IMR-90 (cell line): ENCODE results near the gene CAPRIN1. TPM values are rescaled to one million over a fixed set of nuclear protein-coding genes. Genes with fewer than 3 reads are reported as not detected.

ENCODE experiments used
- ATAC-seq: fragments of 200-7000 bp; cut with Tn5 transposase; 2 replicates; pipeline ENCODE4 v1.9.1; 2020; ENCODE audit warnings: low read depth, mild to moderate bottlenecking, moderate library complexity
- BruUV-seq: library from RNA; stranded (reverse); fragments of 400-500 nt; replicated peaks from 2 replicates; lab custom pipeline; 2021; lab: Mats Ljungman, UMichigan
- CTCF ChIA-PET: fragments of 300-600 bp; formaldehyde crosslinking; extraction: SDS; loops from one replicate; lab custom pipeline; 2021; ENCODE audit warnings: antibody characterized with exemption; lab: Yijun Ruan, JAX
- POLR2A ChIA-PET: fragments of 300-600 bp; sonication (Branson Sonifier 250); formaldehyde crosslinking; loops from one replicate; lab custom pipeline; 2022; ENCODE audit warnings: antibody characterized with exemption; ENCODE audit not compliant: unreplicated experiment; lab: Charles Lee
- DNase-seq: peaks from one replicate; pipeline ENCODE4 v3.0.0; 2013
- H2AFZ ChIP-seq: replicated peaks from 2 replicates; pipeline ENCODE3; 2013; ENCODE audit warnings: low read length, mild to moderate bottlenecking; ENCODE audit not compliant: poor library complexity
- H2AK5ac ChIP-seq: 2 replicates; pipeline ENCODE4 v1.6.1; 2013; ENCODE audit warnings: low read depth, low read length, inconsistent platforms
- H2AK9ac ChIP-seq: replicated peaks from 2 replicates; pipeline ENCODE3; 2013; ENCODE audit warnings: mild to moderate bottlenecking, low read depth, low read length, moderate library complexity; ENCODE audit not compliant: poor library complexity
- H2BK120ac ChIP-seq: 2 replicates; pipeline ENCODE4 v1.6.1; 2013; ENCODE audit warnings: low read depth, low read length, inconsistent platforms
- H2BK15ac ChIP-seq: 3 replicates; pipeline ENCODE4 v1.6.1; 2013; ENCODE audit warnings: low read depth, low read length, inconsistent platforms
- H2BK20ac ChIP-seq: 2 replicates; pipeline ENCODE4 v1.6.1; 2013; ENCODE audit warnings: low read depth, mild to moderate bottlenecking, inconsistent platforms, low read length, moderate library complexity
- H2BK5ac ChIP-seq: 2 replicates; pipeline ENCODE4 v1.6.1; 2013; ENCODE audit warnings: mild to moderate bottlenecking, low read depth, low read length, inconsistent platforms; ENCODE audit not compliant: poor library complexity, severe bottlenecking
- H3K14ac ChIP-seq: replicated peaks from 2 replicates; pipeline ENCODE4 v1.6.1; 2013; ENCODE audit warnings: low read depth, low read length, inconsistent platforms
- H3K18ac ChIP-seq: 2 replicates; pipeline ENCODE4 v1.6.1; 2013; ENCODE audit warnings: low read depth, low read length, control low read depth
- H3K23ac ChIP-seq: 2 replicates; pipeline ENCODE4 v1.6.1; 2013; ENCODE audit warnings: low read depth, low read length, inconsistent platforms
- H3K27ac ChIP-seq: 2 replicates; pipeline ENCODE4 v1.5.1; 2013; ENCODE audit warnings: mild to moderate bottlenecking, control low read depth, low read length; ENCODE audit not compliant: insufficient read depth
- H3K27me3 ChIP-seq: 2 replicates; pipeline ENCODE4 v1.6.1; 2013; ENCODE audit warnings: low read length; ENCODE audit not compliant: control insufficient read depth, insufficient read depth
- H3K36me3 ChIP-seq: 2 replicates; pipeline ENCODE4 v1.6.1; 2013; ENCODE audit warnings: low read length, mixed read lengths; ENCODE audit not compliant: control insufficient read depth, insufficient read depth
- H3K4ac ChIP-seq: 2 replicates; pipeline ENCODE4 v1.6.1; 2013; ENCODE audit warnings: low read depth, low read length, inconsistent platforms
- H3K4me1 ChIP-seq: 2 replicates; pipeline ENCODE4 v1.6.1; 2013; ENCODE audit warnings: low read length, mixed read lengths; ENCODE audit not compliant: control insufficient read depth, insufficient read depth
- H3K4me2 ChIP-seq: 2 replicates; pipeline ENCODE4 v1.6.1; 2013; ENCODE audit warnings: low read depth, mild to moderate bottlenecking, control low read depth, low read length, moderate library complexity
- H3K4me3 ChIP-seq: 2 replicates; pipeline ENCODE4 v1.5.1; 2013; ENCODE audit warnings: low read depth, mild to moderate bottlenecking, control low read depth, low read length, moderate library complexity; ENCODE audit not compliant: insufficient read depth
- H3K56ac ChIP-seq: 2 replicates; pipeline ENCODE4 v1.6.1; 2013; ENCODE audit warnings: low read length, inconsistent platforms; ENCODE audit not compliant: insufficient read depth; ENCODE audit errors: extremely low read depth
- H3K79me1 ChIP-seq, 2 experiments: 2 replicates each; pipeline ENCODE4 v1.6.1; 2013; ENCODE audit warnings: low read length in 2 of 2, inconsistent platforms in 1 of 2, low read depth in 1 of 2
- H3K9ac ChIP-seq: 2 replicates; pipeline ENCODE4 v1.6.1; 2013; ENCODE audit warnings: low read depth, low read length, control low read depth
- H3K9me1 ChIP-seq: 2 replicates; pipeline ENCODE4 v1.6.1; 2013; ENCODE audit warnings: low read length, inconsistent platforms; ENCODE audit not compliant: insufficient read depth
- H3K9me3 ChIP-seq: 2 replicates; pipeline ENCODE4 v1.6.1; 2013; ENCODE audit warnings: low read length; ENCODE audit not compliant: control insufficient read depth, insufficient read depth
- H4K20me1 ChIP-seq: 2 replicates; pipeline ENCODE4 v1.6.1; 2013; ENCODE audit warnings: low read length, inconsistent platforms; ENCODE audit not compliant: insufficient read depth
- H4K5ac ChIP-seq: 2 replicates; pipeline ENCODE4 v1.6.1; 2013; ENCODE audit warnings: mild to moderate bottlenecking, low read depth, low read length, control low read depth
- H4K8ac ChIP-seq, 2 experiments: 2 replicates each; pipeline ENCODE4 v1.6.1; 2013; ENCODE audit warnings: low read depth in 2 of 2, low read length in 2 of 2, control low read depth in 1 of 2, inconsistent platforms in 1 of 2
- H4K91ac ChIP-seq: 2 replicates; pipeline ENCODE4 v1.6.1; 2013; ENCODE audit warnings: low read depth, low read length, inconsistent platforms; ENCODE audit not compliant: insufficient read depth
- POLR2A ChIP-seq: IDR thresholded peaks from 2 replicates; pipeline ENCODE4 v1.6.1; 2012; ENCODE audit warnings: mild to moderate bottlenecking, low read depth, low read length
- WGBS, 2 experiments: methylation state at CpG; one replicate each; pipeline versions ENCODE4 v1.1.5 to v1.1.7; 2013; ENCODE audit warnings: missing lambda C conversion rate in 2 of 2; ENCODE audit not compliant: insufficient read length in 1 of 2; ENCODE audit errors: extremely low coverage in 2 of 2; 5-methylcytosine and 5-hydroxymethylcytosine counted together
- dilution Hi-C: fragments of 300-500 bp; cut with HindIII; formaldehyde crosslinking; loops from one replicate; pipeline ENCODE4 v1.14.3; 2018; ENCODE audit warnings: low sequenced_read_pairs; ENCODE audit not compliant: unreplicated experiment
- in situ Hi-C: fragments of 300-500 bp; cut with MboI; formaldehyde crosslinking; loops from 3 replicates; pipeline ENCODE4 v1.14.3; 2019; ENCODE audit warnings: low sequenced_read_pairs, inconsistent platforms, mixed read lengths
- intact Hi-C: fragments of 100-400 bp; cut with micrococcal nuclease; formaldehyde crosslinking; loops from 2 replicates; pipeline ENCODE4 v1.10.0; 2022
- polyA plus RNA-seq, 3 experiments: library from polyadenylated mRNA; depleted of rRNA; stranded (reverse); fragments of >200 nt; gene quantifications; 2 replicates each; pipeline ENCODE4 v1.2.3, GENCODE V29; 2012; ENCODE audit warnings: low replicate concordance in 1 of 3
- total RNA-seq: library from RNA; depleted of rRNA; stranded (reverse); fragments of >200 nt; gene quantifications from 2 replicates; pipeline ENCODE4 v1.2.3, GENCODE V29; 2012

Gene CAPRIN1
- total and polyA plus RNA-seq, 2 of the 4 experiments (the other 2 are of a cell fraction), result 127 to 253 TPM

DNA sequence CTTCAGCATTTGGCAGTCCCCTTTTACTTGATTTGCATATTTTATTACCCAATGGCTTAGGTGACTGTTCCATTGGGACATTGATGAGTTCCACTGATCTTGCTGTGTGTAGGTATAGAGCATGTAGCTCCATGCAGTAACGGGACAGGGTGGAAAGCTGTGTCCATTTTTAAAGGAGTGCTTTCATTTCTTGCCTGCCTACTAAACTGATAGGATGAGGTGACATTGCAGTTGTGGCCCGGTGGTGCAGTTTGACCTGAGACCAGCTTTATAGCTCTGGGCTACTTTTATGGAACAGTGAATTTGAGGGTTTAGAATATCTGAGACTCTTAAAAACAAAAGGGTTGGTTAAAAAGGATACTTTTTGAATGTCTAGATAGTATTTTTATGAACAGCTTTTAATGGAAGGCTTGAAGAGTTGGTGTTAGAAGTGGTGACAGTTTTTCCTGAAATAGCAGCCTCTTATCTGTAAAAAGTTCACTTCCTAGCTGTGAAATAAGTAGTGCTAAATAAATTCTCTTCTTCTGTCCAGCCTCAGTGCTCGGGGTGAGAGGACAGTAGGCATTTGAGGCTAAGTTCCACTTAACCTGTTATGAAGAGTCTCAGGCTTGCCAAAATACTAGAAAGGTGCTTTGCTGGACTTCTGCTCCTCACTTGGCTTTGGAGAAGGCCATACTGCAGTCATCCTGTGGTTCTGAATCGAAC, 80.9 kb downstream of the CAPRIN1 start:
- no peak overlapping the region for H3K4me3 ChIP-seq
- H3K14ac ChIP-seq, result no peak overlapping the region
- no peak overlapping the region for H2AFZ ChIP-seq
- in situ Hi-C loops, result no loop called here
- H2AK5ac ChIP-seq, result no peak overlapping the region
- no peak overlapping the region for H2BK15ac ChIP-seq
- no peak overlapping the region for H3K23ac ChIP-seq
- peaks cover 2% of the 10 kb centered on the region; the same call in 1 of the 2 replicates for H3K4me1 ChIP-seq
- H2AK9ac ChIP-seq, result peak overlapping the region; percentile 28
- no peak for DNase-seq
- H3K79me1 ChIP-seq, result peaks cover 3 to 7% of the 10 kb centered on the region in 2 experiments; a peak in 2 of 4 replicates
- CTCF ChIA-PET, result no interaction called here
- H3K9ac ChIP-seq, result no peak overlapping the region
- H3K56ac ChIP-seq, result no peak overlapping the region
- 88% methylated on average over 3 of the region's 4 CpGs; no CpG with 5 or more reads in 1 of the 2 experiments for WGBS, 2 experiments
- H3K4ac ChIP-seq, result no peak overlapping the region
- no peak overlapping the region for H3K18ac ChIP-seq
- no peak overlapping the region for H4K91ac ChIP-seq
- dilution Hi-C loops, result no loop called here
- no peak for ATAC-seq
- H4K20me1 ChIP-seq, result no peaks in the 10 kb centered on the region
- H3K9me3 ChIP-seq, result no peaks in the 10 kb centered on the region
- no peak overlapping the region for H4K8ac ChIP-seq
- no peak overlapping the region for H4K5ac ChIP-seq
- H3K4me2 ChIP-seq, result no peak overlapping the region
- no peak overlapping the region for H2BK120ac ChIP-seq
- no peak overlapping the region for H3K27ac ChIP-seq
- no TSS peak for BruUV-seq
- POLR2A ChIA-PET, result no interaction called here
- intact Hi-C loops, result no loop called here
- peaks cover 7% of the 10 kb centered on the region for H3K9me1 ChIP-seq
- H2BK20ac ChIP-seq, result no peak overlapping the region
- H2BK5ac ChIP-seq, result no peak overlapping the region
- H3K36me3 ChIP-seq, result peaks cover 54% of the 10 kb centered on the region
- H3K27me3 ChIP-seq, result no peaks in the 10 kb centered on the region
- TF ChIP-seq POLR2A, result no peak
